ENCODE data around the gene MED9.

MED9 gene

DNA sequence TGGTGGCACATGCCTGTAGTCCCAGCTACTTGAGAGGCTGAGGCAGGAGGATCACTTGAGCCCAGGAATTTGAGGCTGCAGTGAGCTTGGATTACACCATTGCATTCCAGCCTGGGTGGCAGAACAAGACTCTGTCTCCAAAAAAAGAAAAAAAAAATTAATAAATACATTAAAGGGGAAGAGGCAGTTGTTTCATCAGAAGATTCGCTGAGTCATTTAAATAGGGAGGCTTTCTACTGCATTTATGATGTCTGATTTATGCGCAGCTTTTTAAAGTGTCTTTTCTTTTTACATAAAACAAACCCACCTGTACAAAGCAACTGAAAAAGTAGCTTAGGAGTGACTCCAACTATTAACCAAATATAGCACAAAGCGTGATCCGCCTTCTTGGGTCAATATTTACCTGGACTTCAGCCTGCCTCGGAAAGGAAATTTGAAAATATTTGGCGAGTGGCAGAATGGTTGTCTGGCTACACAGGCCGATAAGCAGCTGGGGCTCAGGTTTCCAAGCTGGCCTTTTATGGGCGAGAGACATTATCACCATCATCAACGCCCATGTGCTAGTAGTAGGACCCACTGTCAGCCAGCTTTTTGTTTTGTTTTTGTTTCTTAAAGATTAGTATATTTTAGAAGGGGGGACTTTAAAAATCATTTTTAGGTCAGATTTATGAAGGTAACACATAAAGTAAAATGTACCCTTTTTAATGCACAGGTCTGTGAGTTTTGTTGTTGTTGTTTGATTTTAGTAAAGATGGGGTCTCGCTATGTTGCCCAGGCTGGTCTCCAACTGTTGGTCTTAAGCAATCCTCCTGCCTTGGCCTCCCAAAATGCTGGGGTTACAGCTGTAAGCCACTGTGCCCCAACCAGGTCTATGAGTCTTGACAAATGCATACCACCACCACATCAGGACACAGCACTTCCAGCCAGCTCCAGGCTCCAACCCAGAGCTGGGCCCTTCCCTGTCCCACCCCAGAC lies 61.9 kb downstream of the MED9 start:
- Mint-ChIP-seq H3K27me3 (no peaks in the 10 kb centered on the region), H3K4me3 (no peak overlapping the region), H3K36me3 (ENCODE audit: insufficient read depth) (peaks cover 3% of the 10 kb centered on the region), H3K9me3 (no peaks in the 10 kb centered on the region), H3K4me1 (ENCODE audit: low read depth in 2 of 2) (peaks cover 5 to 8% of the 10 kb centered on the region in 2 donors), H3K27ac (peak overlapping the region in 1 of 2 donors; percentile 60)
- DNase-seq (no peak), ATAC-seq (replicated peaks) (no peak)

DNA sequence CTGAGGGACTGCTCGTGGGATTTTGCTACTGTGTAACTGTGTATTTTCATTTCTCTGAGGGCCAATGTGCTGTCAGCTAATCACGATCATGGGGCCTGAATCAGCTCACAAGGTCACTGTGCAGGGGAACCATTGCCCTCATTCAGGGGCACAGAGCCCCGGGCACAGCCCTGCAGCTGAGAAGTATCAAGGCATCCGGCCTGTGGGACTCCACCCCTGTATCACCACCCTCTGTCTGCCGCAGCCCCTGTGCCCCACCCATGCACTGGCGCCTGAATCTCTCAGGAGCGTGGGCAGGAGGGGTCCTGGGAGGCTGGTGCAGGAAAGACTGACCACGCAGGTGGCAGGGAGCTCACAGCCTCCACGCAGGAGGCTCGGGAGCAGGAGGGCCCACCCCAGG lies 62.8 kb downstream of the MED9 start:
- Mint-ChIP-seq H3K27me3 (no peaks in the 10 kb centered on the region), H3K27ac (peak overlapping the region in 1 of 2 donors; percentile 60), H3K9me3 (no peaks in the 10 kb centered on the region), H3K4me3 (no peak overlapping the region), H3K4me1 (ENCODE audit: low read depth in 2 of 2) (peaks cover 5 to 8% of the 10 kb centered on the region in 2 donors), H3K36me3 (ENCODE audit: insufficient read depth) (peaks cover 3% of the 10 kb centered on the region)
- ATAC-seq (replicated peaks) (no peak), DNase-seq (no peak)

DNA sequence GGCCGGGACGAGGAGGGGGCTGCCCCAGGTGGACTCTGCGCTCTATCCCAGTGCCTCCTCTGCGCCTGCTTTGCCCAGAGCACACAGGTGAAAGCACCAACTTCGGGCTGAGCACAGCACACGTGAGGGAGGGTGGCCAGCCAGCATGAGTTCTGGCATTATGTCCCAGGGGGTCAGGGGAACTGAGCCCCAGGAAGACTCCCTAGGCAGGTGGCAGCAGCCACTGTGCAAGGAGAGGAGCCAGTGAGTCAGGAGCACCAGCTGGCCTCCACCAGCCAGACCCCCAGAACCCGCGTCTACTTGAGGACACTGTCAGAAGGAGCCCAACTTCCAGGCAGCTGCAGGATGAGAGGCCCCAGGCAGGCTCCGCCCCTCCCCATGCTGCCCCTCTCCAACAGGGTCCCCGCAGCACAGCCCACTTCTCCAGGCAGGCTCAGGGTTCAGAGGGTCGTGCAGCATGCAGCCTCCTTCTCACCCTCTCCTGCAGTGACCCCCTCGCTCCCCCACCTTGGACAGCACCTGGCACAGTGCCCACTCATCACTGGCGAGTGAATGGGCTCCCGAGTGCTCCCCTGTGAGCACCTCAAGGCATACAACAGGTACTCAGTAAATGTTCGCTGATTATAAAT lies 63.6 kb downstream of the MED9 start:
- Mint-ChIP-seq H3K4me3 (no peak overlapping the region), H3K36me3 (ENCODE audit: insufficient read depth) (peaks cover 3% of the 10 kb centered on the region), H3K9me3 (no peaks in the 10 kb centered on the region), H3K27ac (no peak overlapping the region), H3K4me1 (ENCODE audit: low read depth in 2 of 2) (peaks cover 5 to 8% of the 10 kb centered on the region in 2 donors), H3K27me3 (no peaks in the 10 kb centered on the region)
- no peak for ATAC-seq (replicated peaks)
- no peak for DNase-seq

DNA sequence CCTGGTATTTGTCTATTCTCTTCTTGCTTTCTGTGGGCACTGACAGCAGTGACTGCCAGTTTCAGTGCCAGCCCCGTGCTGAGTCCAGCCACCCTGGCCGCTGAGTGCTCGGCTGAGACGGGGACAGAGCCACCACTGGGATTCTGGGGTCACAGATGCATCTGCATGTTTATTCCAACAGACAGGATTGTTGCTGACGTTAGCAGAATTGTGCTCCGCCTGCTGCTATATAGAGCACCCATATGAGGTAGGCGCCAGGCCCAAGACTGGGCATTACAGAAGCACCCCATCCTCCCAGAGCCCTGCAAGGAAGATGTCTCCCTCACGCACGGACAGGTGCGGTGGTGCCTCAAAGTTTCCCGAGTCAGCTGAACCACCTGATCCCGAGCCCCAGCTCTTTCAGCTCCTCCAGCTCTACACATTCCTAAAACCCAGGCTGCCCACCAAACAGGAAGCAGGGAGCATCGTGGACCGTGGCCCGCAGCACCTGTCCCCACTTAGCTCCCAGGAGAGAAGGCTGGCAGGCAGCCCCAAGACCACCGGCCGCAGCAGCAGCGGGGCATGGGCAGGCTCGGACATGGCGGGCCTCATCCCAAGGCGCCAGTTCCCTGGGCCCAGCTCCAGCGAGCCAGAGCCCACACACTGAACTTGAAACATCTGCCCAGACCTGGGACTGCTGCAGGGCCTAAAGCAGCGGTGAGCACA lies 64.3 kb downstream of the MED9 start:
- DNase-seq (no peak), ATAC-seq (replicated peaks) (no peak)
- H3K4me1 Mint-ChIP-seq (ENCODE audit: low read depth in 2 of 2), result peaks cover 5 to 6% of the 10 kb centered on the region in 2 donors
- peaks cover 3% of the 10 kb centered on the region for H3K36me3 Mint-ChIP-seq (ENCODE audit: insufficient read depth)
- no peaks in the 10 kb centered on the region for H3K27me3 Mint-ChIP-seq
- no peak overlapping the region for H3K4me3 Mint-ChIP-seq
- H3K9me3 Mint-ChIP-seq, result no peaks in the 10 kb centered on the region
- no peak overlapping the region for H3K27ac Mint-ChIP-seq

DNA sequence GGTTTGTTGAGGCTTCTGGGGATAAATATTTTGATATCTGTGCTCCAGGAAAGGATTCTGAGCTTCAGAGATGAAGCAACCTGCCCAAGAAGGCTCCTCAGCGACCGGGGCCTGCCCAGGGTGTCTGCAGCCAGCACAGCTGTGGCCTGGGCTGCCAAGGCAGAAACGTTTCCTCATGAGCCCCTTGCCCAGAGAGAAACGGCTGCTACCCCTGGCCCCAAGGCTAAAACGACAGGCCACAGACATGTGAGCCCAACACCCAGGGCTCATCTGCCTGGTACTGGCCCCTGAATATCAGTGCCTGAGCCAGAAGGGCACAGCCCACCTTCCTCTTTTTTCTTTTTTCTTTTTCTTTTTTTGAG lies 64.8 kb downstream of the MED9 start:
- no peak for ATAC-seq (replicated peaks)
- H3K27ac Mint-ChIP-seq, result no peak overlapping the region
- peaks cover 5 to 6% of the 10 kb centered on the region in 2 donors for H3K4me1 Mint-ChIP-seq (ENCODE audit: low read depth in 2 of 2)
- no peaks in the 10 kb centered on the region for H3K9me3 Mint-ChIP-seq
- DNase-seq, result no peak
- H3K4me3 Mint-ChIP-seq, result no peak overlapping the region
- no peaks in the 10 kb centered on the region for H3K36me3 Mint-ChIP-seq (ENCODE audit: insufficient read depth)
- no peaks in the 10 kb centered on the region for H3K27me3 Mint-ChIP-seq

Data from effector memory CD8-positive, alpha-beta T cell (primary cell).